Activated CD8-positive, alpha-beta memory T cell treated with anti-CD3 and anti-CD28 coated beads for 1 hour (primary cell): ENCODE data around the gene TBCEL.
"Not testable (repeated sequence)": the region's sequence is repeated elsewhere in the genome, so short reads cannot be mapped to it uniquely, and the experiment has no call there.

Experiments
- DNase-seq, 2 donors: peaks; one replicate each; pipeline ENCODE4 v3.0.0-alpha.2; 2020; ENCODE audit warnings: low read depth in 1 of 2; ENCODE audit errors: extremely low read depth in 1 of 2

Gene TBCEL

GRCh38 chr11:121023848-121024751 is at the start of gene TBCEL:
Gene TBCEL, plus strand, starts transcription at chr11:121024102. Its CDS starts 21,589 bp downstream, at chr11:121045691.
- DNase-seq = peak; percentile 39 to 68

GRCh38 chr11:120974466-120974865 is 49.4 kb upstream of the TBCEL start:
- DNase-seq = no peak

GRCh38 chr11:120974965-120975364 is 48.9 kb upstream of the TBCEL start:
- no peak for DNase-seq

GRCh38 chr11:120977266-120978137 is 46.4 kb upstream of the TBCEL start:
- no peak for DNase-seq

- no peak for DNase-seq
Observed at GRCh38 chr11:120978701-120979100, 45.2 kb upstream of the TBCEL start.

GRCh38 chr11:120985718-120986569 is 38.0 kb upstream of the TBCEL start:
- peak in 1 of 2 donors; percentile 6 for DNase-seq

GRCh38 chr11:120988603-120989002 is 35.3 kb upstream of the TBCEL start:
- no peak for DNase-seq

- DNase-seq = no peak
Observed at GRCh38 chr11:120991830-120992686, 31.8 kb upstream of the TBCEL start.

GRCh38 chr11:120994091-120994859 is 29.6 kb upstream of the TBCEL start:
- no peak for DNase-seq

GRCh38 chr11:120995184-120995583 is 28.7 kb upstream of the TBCEL start:
- no peak for DNase-seq

GRCh38 chr11:120996973-120997372 is 26.9 kb upstream of the TBCEL start:
- DNase-seq = no peak

- no peak for DNase-seq
Observed at GRCh38 chr11:120998581-120998980, 25.3 kb upstream of the TBCEL start.

- DNase-seq = no peak
Observed at GRCh38 chr11:121004206-121004840, 19.6 kb upstream of the TBCEL start.

GRCh38 chr11:121006922-121007321 is 17.0 kb upstream of the TBCEL start:
- DNase-seq = no peak

- no peak for DNase-seq
Observed at GRCh38 chr11:121008551-121008950, 15.4 kb upstream of the TBCEL start.

- no peak for DNase-seq
Observed at GRCh38 chr11:121012091-121012490, 11.8 kb upstream of the TBCEL start.

- no peak for DNase-seq
Observed at GRCh38 chr11:121018746-121019145, 5.2 kb upstream of the TBCEL start.

GRCh38 chr11:121021718-121022117 is 2.2 kb upstream of the TBCEL start:
- DNase-seq = not testable (repeated sequence)

- no peak for DNase-seq
Observed at GRCh38 chr11:121024989-121025388, 1.1 kb downstream of the TBCEL start.
